ENCODE measurements around the gene KDM2B. TPM values are rescaled to one million over a fixed set of nuclear protein-coding genes. Genes with fewer than 3 reads are reported as not detected.

The KDM2B gene
- total and polyA plus RNA-seq, 2 donors (not counting 3 experiments of a cell fraction or from before 2014, with no cell fraction given), result 26.8 to 37.3 TPM

DNA sequence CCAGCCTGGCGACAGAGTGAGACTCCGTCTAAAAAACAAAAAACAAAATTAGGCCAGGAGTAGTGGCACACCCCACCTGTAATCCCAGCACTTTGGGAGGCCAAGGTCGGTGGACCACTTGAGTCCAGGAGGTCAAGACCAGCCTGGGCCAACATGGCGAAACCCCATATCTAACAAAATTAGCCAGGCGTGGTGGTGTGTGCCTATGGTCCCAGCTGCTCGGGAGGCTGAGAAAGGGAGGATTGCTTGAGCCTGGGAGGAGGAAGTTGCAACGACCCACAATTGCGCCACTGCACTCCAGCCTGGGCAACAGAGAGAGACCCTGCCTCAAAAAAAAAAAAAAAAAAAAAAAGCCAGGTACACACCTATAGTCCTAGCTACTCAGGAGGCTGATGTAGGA is 37.0 kb downstream of the KDM2B start:
- ChIA-PET POLR2A (no interaction called here), CTCF (interaction anchor here (3.4 kb wide), 1 partner anchor 9 kb away, joined by 20 read pairs; no protein-coding TSS in a partner anchor)
- Histone ChIP-seq H3K4me3 (replicated peaks in 1 of 3; ENCODE audit: insufficient read depth in 1 of 3, low read depth in 1 of 3, low read length in 3 of 3) (no peak overlapping the region), H4K20me1 (replicated peaks; ENCODE audit: control insufficient read depth, extremely low read depth, insufficient read depth, low read length) (no peaks in the 10 kb centered on the region), H3K4me2 (ENCODE audit: insufficient read depth, low read length) (no peak overlapping the region), H2AFZ (ENCODE audit: low read depth, low read length) (no peak overlapping the region), H3K79me2 (ENCODE audit: control insufficient read depth, insufficient read depth, low read length) (no peaks in the 10 kb centered on the region), H3K4me1 (ENCODE audit: control insufficient read depth, extremely low read depth, insufficient read depth, low read length) (no peaks in the 10 kb centered on the region), H3K36me3 (ENCODE audit: control insufficient read depth in 2 of 2, extremely low read depth in 1 of 2, insufficient read depth in 2 of 2, low read length in 2 of 2) (no peaks in the 10 kb centered on the region), H3K9me1 (replicated peaks; ENCODE audit: control insufficient read depth, extremely low read depth, insufficient read depth, low read length) (no peaks in the 10 kb centered on the region), H3K9ac (replicated peaks; ENCODE audit: extremely low read depth, insufficient read depth, low read length) (no peak overlapping the region), H3K27me3 (ENCODE audit: control insufficient read depth in 2 of 2, insufficient read depth in 2 of 2, low read length in 2 of 2) (no peaks in the 10 kb centered on the region), H3K27ac (ENCODE audit: insufficient read depth, low read depth, low read length) (no peak overlapping the region), H3K9me3 (replicated peaks; ENCODE audit: control insufficient read depth, insufficient read depth, low read length) (no peaks in the 10 kb centered on the region)
- FAIRE-seq (no peak), DNase-seq (ENCODE audit: low read depth, low spot score) (no peak)
- TF ChIP-seq POLR2AphosphoS5 (IDR thresholded peaks at IDR 0.05; ENCODE audit: insufficient read depth, low read depth, low read length) (no peak), GATA2 (IDR thresholded peaks at IDR 0.05; ENCODE audit: insufficient read depth, insufficient read length, low read depth, low read length) (no peak), JUN (IDR thresholded peaks at IDR 0.05; ENCODE audit: borderline replicate concordance, insufficient read depth, insufficient read length, low read depth) (no peak), MYC (IDR thresholded peaks at IDR 0.05; ENCODE audit: low read depth, low read length) (no peak), FOS (IDR thresholded peaks at IDR 0.05; ENCODE audit: borderline replicate concordance, insufficient read depth, low read length) (no peak), POLR2A (IDR thresholded peaks at IDR 0.05; ENCODE audit: low read depth, low read length) (no peak), EZH2 (IDR thresholded peaks at IDR 0.05; ENCODE audit: borderline replicate concordance, low read depth, low read length, severe bottlenecking) (no peak)
- TF ChIP-seq, protein P1, sequence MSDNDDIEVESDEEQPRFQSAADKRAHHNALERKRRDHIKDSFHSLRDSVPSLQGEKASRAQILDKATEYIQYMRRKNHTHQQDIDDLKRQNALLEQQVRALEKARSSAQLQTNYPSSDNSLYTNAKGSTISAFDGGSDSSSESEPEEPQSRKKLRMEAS (IDR thresholded peaks at IDR 0.05; ENCODE audit: insufficient read depth, insufficient read length), result no peak
- TF ChIP-seq, protein P2, sequence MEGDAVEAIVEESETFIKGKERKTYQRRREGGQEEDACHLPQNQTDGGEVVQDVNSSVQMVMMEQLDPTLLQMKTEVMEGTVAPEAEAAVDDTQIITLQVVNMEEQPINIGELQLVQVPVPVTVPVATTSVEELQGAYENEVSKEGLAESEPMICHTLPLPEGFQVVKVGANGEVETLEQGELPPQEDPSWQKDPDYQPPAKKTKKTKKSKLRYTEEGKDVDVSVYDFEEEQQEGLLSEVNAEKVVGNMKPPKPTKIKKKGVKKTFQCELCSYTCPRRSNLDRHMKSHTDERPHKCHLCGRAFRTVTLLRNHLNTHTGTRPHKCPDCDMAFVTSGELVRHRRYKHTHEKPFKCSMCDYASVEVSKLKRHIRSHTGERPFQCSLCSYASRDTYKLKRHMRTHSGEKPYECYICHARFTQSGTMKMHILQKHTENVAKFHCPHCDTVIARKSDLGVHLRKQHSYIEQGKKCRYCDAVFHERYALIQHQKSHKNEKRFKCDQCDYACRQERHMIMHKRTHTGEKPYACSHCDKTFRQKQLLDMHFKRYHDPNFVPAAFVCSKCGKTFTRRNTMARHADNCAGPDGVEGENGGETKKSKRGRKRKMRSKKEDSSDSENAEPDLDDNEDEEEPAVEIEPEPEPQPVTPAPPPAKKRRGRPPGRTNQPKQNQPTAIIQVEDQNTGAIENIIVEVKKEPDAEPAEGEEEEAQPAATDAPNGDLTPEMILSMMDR (IDR thresholded peaks at IDR 0.05; ENCODE audit: extremely low read depth in 1 of 2, insufficient read depth in 1 of 2, low read depth in 1 of 2, low read length in 2 of 2), result no peak
- intact Hi-C loops (cut with micrococcal nuclease) (no loop called here), dilution Hi-C loops (cut with MboI; ENCODE audit: extremely low pct_ligation_motif_present, low sequenced_read_pairs) (no loop called here)
- BruUV-seq (replicated peaks), result no TSS peak
